Uterus (tissue), 2 donors: Measurements from ENCODE around the gene TXNDC5.

ENCODE experiments used
- CTCF ChIP-seq, 4 experiments: fragments of 200-600 bp in 2 of 4; fragments of 450-650 bp in 2 of 4; sonication (generic) in 2 of 4; IDR thresholded peaks; one replicate each; pipeline ENCODE4 v1.5.1; 2016 to 2019; ENCODE audit warnings: antibody characterized with exemption in 4 of 4, mild to moderate bottlenecking in 2 of 4, moderate library complexity in 1 of 4
- POLR2A ChIP-seq, 2 donors: fragments of 450-650 bp; IDR thresholded peaks; one replicate each; pipeline ENCODE4 v1.6.1; 2016; ENCODE audit warnings: antibody characterized with exemption in 2 of 2, mild to moderate bottlenecking in 1 of 2, moderate library complexity in 1 of 2

- TF ChIP-seq CTCF (IDR thresholded peaks at IDR 0.05) = no peak
- no peak for TF ChIP-seq POLR2A (IDR thresholded peaks at IDR 0.05)
These were observed 11.3 kb downstream of the TXNDC5 start for GRCh38 chr6:7899101-7899888.
